ENCODE results near the gene DXO. TPM values are rescaled to one million over a fixed set of nuclear protein-coding genes. Genes with fewer than 3 reads are reported as not detected.
"Not testable (repeated sequence)": the region's sequence is repeated elsewhere in the genome, so short reads cannot be mapped to it uniquely, and the experiment has no call there.

DXO gene
- total RNA-seq, 1 experiment from 2014 or later = 61.6 TPM

- peak; percentile 98 for DNase-seq (ENCODE audit: low spot score)
Observed at GRCh38 chr6:31958741-31959739, 12.9 kb downstream of the DXO start, which contains the start of the genes NELFE and SKIC2. Gene NELFE, minus strand, starts transcription at chr6:31958971. Its CDS starts 525 bp downstream, at chr6:31958446. Gene SKIC2, plus strand, starts transcription at chr6:31959175. Its CDS starts 18 bp downstream, at chr6:31959193.

GRCh38 chr6:31958412-31958740 lies 13.6 kb downstream of the DXO start:
- DNase-seq (ENCODE audit: low spot score) = peak; percentile 13

- DNase-seq (ENCODE audit: low spot score) = no peak
Observed at GRCh38 chr6:31956796-31957195, 15.1 kb downstream of the DXO start.

- no peak for DNase-seq (ENCODE audit: low spot score)
Observed at GRCh38 chr6:31954511-31954910, 17.4 kb downstream of the DXO start.

- DNase-seq (ENCODE audit: low spot score) = no peak
Observed at GRCh38 chr6:31952890-31953289, 19.0 kb downstream of the DXO start.

GRCh38 chr6:31952140-31952805 lies 19.7 kb downstream of the DXO start:
- DNase-seq (ENCODE audit: low spot score) = peak; percentile 79

GRCh38 chr6:31949926-31950548 lies 21.9 kb downstream of the DXO start:
- no peak for DNase-seq (ENCODE audit: low spot score)

GRCh38 chr6:31948753-31949413 lies 23.1 kb downstream of the DXO start:
- no peak for DNase-seq (ENCODE audit: low spot score)

- DNase-seq (ENCODE audit: low spot score) = no peak
Observed at GRCh38 chr6:31948306-31948705, 23.6 kb downstream of the DXO start.

- no peak for DNase-seq (ENCODE audit: low spot score)
Observed at GRCh38 chr6:31947864-31948263, 24.1 kb downstream of the DXO start.

- DNase-seq (ENCODE audit: low spot score) = no peak
Observed at GRCh38 chr6:31947070-31947675, 24.8 kb downstream of the DXO start.

- no peak for DNase-seq (ENCODE audit: low spot score)
Observed at GRCh38 chr6:31946370-31946885, 25.5 kb downstream of the DXO start.

- peak; percentile 67 for DNase-seq (ENCODE audit: low spot score)
Observed at GRCh38 chr6:31945507-31946369, 26.2 kb downstream of the DXO start, which contains the start of gene CFB. Gene CFB, plus strand, starts transcription at chr6:31946095. Its CDS starts 127 bp downstream, at chr6:31946222.

- DNase-seq (ENCODE audit: low spot score) = no peak
Observed at GRCh38 chr6:31945154-31945506, 26.8 kb downstream of the DXO start.

GRCh38 chr6:31943742-31944141 lies 28.2 kb downstream of the DXO start:
- DNase-seq (ENCODE audit: low spot score) = no peak

- DNase-seq (ENCODE audit: low spot score) = no peak
Observed at GRCh38 chr6:31940256-31940664, 31.7 kb downstream of the DXO start.

GRCh38 chr6:31935823-31936222 lies 36.1 kb downstream of the DXO start:
- DNase-seq (ENCODE audit: low spot score) = no peak

- DNase-seq (ENCODE audit: low spot score) = no peak
Observed at GRCh38 chr6:31935021-31935420, 36.9 kb downstream of the DXO start.

- no peak for DNase-seq (ENCODE audit: low spot score)
Observed at GRCh38 chr6:31933537-31933936, 38.4 kb downstream of the DXO start.

- not testable (repeated sequence) for DNase-seq (ENCODE audit: low spot score)
Observed at GRCh38 chr6:31932137-31932536, 39.8 kb downstream of the DXO start.
